Measurements from ENCODE around the gene HDAC10.

Gene HDAC10

GRCh38 chr22:50242406-50242949 lies 8.6 kb downstream of the HDAC10 start:
- Histone ChIP-seq H3K4me1 (ENCODE audit: insufficient read depth, low read length) (peaks cover 22% of the 10 kb centered on the region), H3K27me3 (ENCODE audit: control insufficient read depth in 1 of 2, insufficient read depth in 2 of 2, low read length in 2 of 2) (no peaks in the 10 kb centered on the region), H3K4me3 (ENCODE audit: low read depth in 1 of 2, low read length in 2 of 2) (peak overlapping the region in 1 of 2 donors; percentile 47), H3K9ac (ENCODE audit: low read length) (no peak overlapping the region), H3K27ac (ENCODE audit: low read depth, low read length) (no peak overlapping the region), H3K36me3 (ENCODE audit: insufficient read depth, low read length) (peaks cover 25% of the 10 kb centered on the region), H3K9me3 (ENCODE audit: low read length) (no peaks in the 10 kb centered on the region)

GRCh38 chr22:50238755-50239154 lies 12.3 kb downstream of the HDAC10 start:
- Histone ChIP-seq H3K27ac (ENCODE audit: low read depth, low read length) (no peak overlapping the region), H3K9me3 (ENCODE audit: low read length) (no peaks in the 10 kb centered on the region), H3K4me3 (ENCODE audit: low read depth in 1 of 2, low read length in 2 of 2) (no peak overlapping the region), H3K9ac (ENCODE audit: low read length) (no peak overlapping the region), H3K4me1 (ENCODE audit: insufficient read depth, low read length) (peaks cover 9% of the 10 kb centered on the region), H3K36me3 (ENCODE audit: insufficient read depth, low read length) (peaks cover 16% of the 10 kb centered on the region), H3K27me3 (ENCODE audit: control insufficient read depth in 1 of 2, insufficient read depth in 2 of 2, low read length in 2 of 2) (no peaks in the 10 kb centered on the region)

- Histone ChIP-seq H3K27me3 (ENCODE audit: control insufficient read depth in 1 of 2, insufficient read depth in 2 of 2, low read length in 2 of 2) (no peaks in the 10 kb centered on the region), H3K36me3 (ENCODE audit: insufficient read depth, low read length) (peaks cover 23% of the 10 kb centered on the region), H3K4me3 (ENCODE audit: low read depth in 1 of 2, low read length in 2 of 2) (no peak overlapping the region), H3K9me3 (ENCODE audit: low read length) (no peaks in the 10 kb centered on the region), H3K9ac (ENCODE audit: low read length) (no peak overlapping the region), H3K27ac (ENCODE audit: low read depth, low read length) (no peak overlapping the region), H3K4me1 (ENCODE audit: insufficient read depth, low read length) (no peaks in the 10 kb centered on the region)
Observed at GRCh38 chr22:50236731-50237409, 14.2 kb downstream of the HDAC10 start.

GRCh38 chr22:50233223-50233622 lies 17.8 kb downstream of the HDAC10 start:
- no peak overlapping the region for H3K27ac ChIP-seq (ENCODE audit: low read depth, low read length)

GRCh38 chr22:50232481-50233151 lies 18.4 kb downstream of the HDAC10 start:
- no peak overlapping the region for H3K27ac ChIP-seq (ENCODE audit: low read depth, low read length)

More at GRCh38 chr22:50233223-50233622, 17.8 kb downstream of the HDAC10 start:
- Histone ChIP-seq H3K4me1 (ENCODE audit: insufficient read depth, low read length) (no peaks in the 10 kb centered on the region), H3K36me3 (ENCODE audit: insufficient read depth, low read length) (peaks cover 16% of the 10 kb centered on the region), H3K27me3 (ENCODE audit: control insufficient read depth in 1 of 2, insufficient read depth in 2 of 2, low read length in 2 of 2) (no peaks in the 10 kb centered on the region), H3K9me3 (ENCODE audit: low read length) (no peaks in the 10 kb centered on the region), H3K9ac (ENCODE audit: low read length) (no peak overlapping the region), H3K4me3 (ENCODE audit: low read depth in 1 of 2, low read length in 2 of 2) (no peak overlapping the region)

GRCh38 chr22:50229370-50229769 lies 21.7 kb downstream of the HDAC10 start:
- Histone ChIP-seq H3K27ac (ENCODE audit: low read depth, low read length) (no peak overlapping the region), H3K9me3 (ENCODE audit: low read length) (no peaks in the 10 kb centered on the region), H3K4me1 (ENCODE audit: insufficient read depth, low read length) (no peaks in the 10 kb centered on the region), H3K9ac (ENCODE audit: low read length) (no peak overlapping the region), H3K27me3 (ENCODE audit: control insufficient read depth in 1 of 2, insufficient read depth in 2 of 2, low read length in 2 of 2) (no peaks in the 10 kb centered on the region), H3K36me3 (ENCODE audit: insufficient read depth, low read length) (peaks cover 36% of the 10 kb centered on the region), H3K4me3 (ENCODE audit: low read depth in 1 of 2, low read length in 2 of 2) (no peak overlapping the region)

More at GRCh38 chr22:50232481-50233151, 18.4 kb downstream of the HDAC10 start:
- H3K9ac ChIP-seq (ENCODE audit: low read length) = no peak overlapping the region
- no peaks in the 10 kb centered on the region for H3K4me1 ChIP-seq (ENCODE audit: insufficient read depth, low read length)
- no peaks in the 10 kb centered on the region for H3K27me3 ChIP-seq (ENCODE audit: control insufficient read depth in 1 of 2, insufficient read depth in 2 of 2, low read length in 2 of 2)
- no peaks in the 10 kb centered on the region for H3K9me3 ChIP-seq (ENCODE audit: low read length)
- H3K4me3 ChIP-seq (ENCODE audit: low read depth in 1 of 2, low read length in 2 of 2) = no peak overlapping the region
- H3K36me3 ChIP-seq (ENCODE audit: insufficient read depth, low read length) = peaks cover 16% of the 10 kb centered on the region

GRCh38 chr22:50228366-50228765 lies 22.7 kb downstream of the HDAC10 start:
- H3K27ac ChIP-seq (ENCODE audit: low read depth, low read length) = no peak overlapping the region
- no peak overlapping the region for H3K4me3 ChIP-seq (ENCODE audit: low read depth in 1 of 2, low read length in 2 of 2)
- no peaks in the 10 kb centered on the region for H3K9me3 ChIP-seq (ENCODE audit: low read length)
- no peaks in the 10 kb centered on the region for H3K4me1 ChIP-seq (ENCODE audit: insufficient read depth, low read length)
- H3K9ac ChIP-seq (ENCODE audit: low read length) = no peak overlapping the region
- peaks cover 45% of the 10 kb centered on the region for H3K36me3 ChIP-seq (ENCODE audit: insufficient read depth, low read length)
- no peaks in the 10 kb centered on the region for H3K27me3 ChIP-seq (ENCODE audit: control insufficient read depth in 1 of 2, insufficient read depth in 2 of 2, low read length in 2 of 2)

GRCh38 chr22:50227579-50228215 lies 23.4 kb downstream of the HDAC10 start:
- Histone ChIP-seq H3K9me3 (ENCODE audit: low read length) (no peaks in the 10 kb centered on the region), H3K27me3 (ENCODE audit: control insufficient read depth in 1 of 2, insufficient read depth in 2 of 2, low read length in 2 of 2) (no peaks in the 10 kb centered on the region), H3K4me3 (ENCODE audit: low read depth in 1 of 2, low read length in 2 of 2) (no peak overlapping the region), H3K4me1 (ENCODE audit: insufficient read depth, low read length) (no peaks in the 10 kb centered on the region), H3K36me3 (ENCODE audit: insufficient read depth, low read length) (peaks cover 50% of the 10 kb centered on the region), H3K27ac (ENCODE audit: low read depth, low read length) (no peak overlapping the region), H3K9ac (ENCODE audit: low read length) (no peak overlapping the region)

- H3K36me3 ChIP-seq (ENCODE audit: insufficient read depth, low read length) = peaks cover 54% of the 10 kb centered on the region
Observed at GRCh38 chr22:50226875-50227165, 24.2 kb downstream of the HDAC10 start.

GRCh38 chr22:50226063-50226874 lies 24.8 kb downstream of the HDAC10 start:
- Histone ChIP-seq H3K36me3 (ENCODE audit: insufficient read depth, low read length) (peaks cover 59% of the 10 kb centered on the region), H3K4me1 (ENCODE audit: insufficient read depth, low read length) (no peaks in the 10 kb centered on the region), H3K27ac (ENCODE audit: low read depth, low read length) (no peak overlapping the region), H3K9ac (ENCODE audit: low read length) (no peak overlapping the region), H3K27me3 (ENCODE audit: control insufficient read depth in 1 of 2, insufficient read depth in 2 of 2, low read length in 2 of 2) (no peaks in the 10 kb centered on the region), H3K4me3 (ENCODE audit: low read depth in 1 of 2, low read length in 2 of 2) (no peak overlapping the region), H3K9me3 (ENCODE audit: low read length) (no peaks in the 10 kb centered on the region)

More at GRCh38 chr22:50226875-50227165, 24.2 kb downstream of the HDAC10 start:
- H3K9ac ChIP-seq (ENCODE audit: low read length) = no peak overlapping the region
- H3K4me3 ChIP-seq (ENCODE audit: low read depth in 1 of 2, low read length in 2 of 2) = no peak overlapping the region
- H3K4me1 ChIP-seq (ENCODE audit: insufficient read depth, low read length) = no peaks in the 10 kb centered on the region
- no peak overlapping the region for H3K27ac ChIP-seq (ENCODE audit: low read depth, low read length)
- no peaks in the 10 kb centered on the region for H3K9me3 ChIP-seq (ENCODE audit: low read length)
- no peaks in the 10 kb centered on the region for H3K27me3 ChIP-seq (ENCODE audit: control insufficient read depth in 1 of 2, insufficient read depth in 2 of 2, low read length in 2 of 2)
